ENCODE results near the gene CD6. TPM values are rescaled to one million over a fixed set of nuclear protein-coding genes. Genes with fewer than 3 reads are reported as not detected.

The CD6 gene
- total and polyA plus RNA-seq, 8 donors: 1.1 to 2.8 (median 1.4) TPM; not detected in 2

DNA sequence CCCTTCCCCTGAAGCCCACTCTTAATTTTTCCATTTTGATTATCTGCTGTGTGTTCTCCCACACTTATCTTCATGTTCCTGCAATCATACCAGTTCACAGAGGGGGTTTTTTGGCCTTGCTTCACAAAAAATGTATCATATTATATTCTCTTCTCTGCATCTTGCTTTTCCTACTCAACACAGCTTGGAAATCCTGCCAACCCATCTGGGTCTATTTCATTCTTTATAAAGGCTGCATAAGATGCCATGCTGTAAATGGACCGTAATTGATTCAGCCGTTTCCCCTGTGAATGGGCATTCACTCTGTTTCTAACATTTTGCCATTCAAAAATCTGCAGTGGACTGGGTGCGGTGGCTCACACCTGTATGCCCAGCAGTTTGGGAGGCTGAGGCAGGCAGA is 30.5 kb downstream of the CD6 start:
- intact Hi-C loops (cut with DNase I; ENCODE audit: low total_unique reads): no loop called here
- TF ChIP-seq EP300 (IDR thresholded peaks at IDR 0.05) (no peak), CTCF (IDR thresholded peaks at IDR 0.05) (no peak), POLR2A (IDR thresholded peaks at IDR 0.05) (no peak), POLR2AphosphoS5 (IDR thresholded peaks at IDR 0.05) (no peak)
- Histone ChIP-seq H3K4me1 (peaks cover 0 to 18% (median 15%) of the 10 kb centered on the region in 4 donors), H3K27me3 (peaks cover 0 to 8% (median 2%) of the 10 kb centered on the region in 3 donors), H3K36me3 (no peaks in the 10 kb centered on the region), H3K9me3 (no peaks in the 10 kb centered on the region), H3K27ac (no peak overlapping the region), H3K4me3 (no peak overlapping the region)
- no peak for DNase-seq
- 92 to 98% (median 98%) methylated on average over 3 of the region's 3 CpGs for WGBS, 5 donors

GRCh38 chr11:61002598-61002997 is 31.1 kb downstream of the CD6 start:
- Histone ChIP-seq H3K4me1 (peaks cover 4 to 25% (median 21%) of the 10 kb centered on the region in 4 donors), H3K9me3 (no peaks in the 10 kb centered on the region), H3K4me3 (no peak overlapping the region), H3K27ac (no peak overlapping the region), H3K27me3 (peaks cover 0 to 15% (median 9%) of the 10 kb centered on the region in 3 donors), H3K36me3 (no peaks in the 10 kb centered on the region)
- intact Hi-C loops (cut with DNase I; ENCODE audit: low total_unique reads): no loop called here
- 84 to 98% (median 90%) methylated on average over 7 of the region's 7 CpGs for WGBS, 5 donors
- no peak for DNase-seq
- TF ChIP-seq EP300 (IDR thresholded peaks at IDR 0.05): no peak
- TF ChIP-seq CTCF (IDR thresholded peaks at IDR 0.05): no peak
- TF ChIP-seq POLR2AphosphoS5 (IDR thresholded peaks at IDR 0.05): no peak
- TF ChIP-seq POLR2A (IDR thresholded peaks at IDR 0.05): no peak

DNA sequence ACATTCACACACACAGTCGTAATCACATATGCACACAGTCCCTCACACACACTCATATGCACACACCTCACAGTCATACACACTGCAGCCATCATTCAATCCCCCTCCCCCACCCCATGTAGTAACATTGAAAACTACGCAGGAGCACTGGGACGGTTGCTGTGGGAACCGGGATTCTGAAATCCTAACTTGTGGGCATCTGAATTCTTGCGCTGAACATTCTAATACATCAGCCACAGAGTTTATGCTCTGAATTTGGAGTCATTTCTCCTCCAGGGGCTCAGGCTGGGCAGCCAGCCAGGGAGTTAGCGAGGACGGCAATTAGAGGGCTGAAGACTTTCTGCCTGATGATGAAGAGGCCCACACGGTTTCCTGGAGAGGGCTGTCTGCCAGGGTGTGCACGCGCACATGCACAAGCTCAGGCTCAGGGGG is 32.7 kb downstream of the CD6 start:
- Histone ChIP-seq H3K27ac (peak overlapping the region in 1 of 5 donors; percentile 20), H3K9me3 (no peaks in the 10 kb centered on the region), H3K36me3 (no peaks in the 10 kb centered on the region), H3K4me3 (no peak overlapping the region), H3K4me1 (peaks cover 14 to 36% (median 32%) of the 10 kb centered on the region in 4 donors), H3K27me3 (peaks cover 0 to 29% (median 17%) of the 10 kb centered on the region in 3 donors)
- DNase-seq: peak in 1 of 2 donors; percentile 90
- TF ChIP-seq POLR2AphosphoS5 (IDR thresholded peaks at IDR 0.05) (no peak), CTCF (IDR thresholded peaks at IDR 0.05) (no peak), EP300 (IDR thresholded peaks at IDR 0.05) (no peak), POLR2A (IDR thresholded peaks at IDR 0.05) (no peak)
- 45 to 70% (median 63%) methylated on average over 9 to 10 of the region's 10 CpGs for WGBS, 5 donors
- intact Hi-C loops (cut with DNase I; ENCODE audit: low total_unique reads): no loop called here

DNA sequence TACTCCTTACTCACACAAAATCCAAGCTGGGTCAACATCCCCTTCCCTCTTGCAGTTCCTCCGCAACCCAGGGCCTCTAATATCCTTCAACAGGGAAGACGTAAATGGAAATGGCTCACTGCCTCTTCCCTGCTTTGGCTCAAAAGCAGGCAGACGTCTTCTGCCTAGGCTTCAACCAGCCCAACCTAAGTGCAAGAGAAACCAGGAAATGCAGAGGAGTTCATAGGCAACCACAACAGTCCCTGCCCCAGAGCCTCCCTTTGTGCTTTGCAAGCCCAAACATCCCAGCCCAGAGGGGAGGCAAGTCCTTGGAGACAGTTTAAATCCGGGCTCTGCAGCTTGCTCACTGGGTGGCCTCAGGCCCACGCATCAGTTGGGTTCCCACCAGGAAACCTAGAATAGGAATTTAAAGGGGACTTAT is 33.3 kb downstream of the CD6 start:
- intact Hi-C loops (cut with DNase I; ENCODE audit: low total_unique reads): no loop called here
- TF ChIP-seq POLR2AphosphoS5 (IDR thresholded peaks at IDR 0.05) (no peak), EP300 (IDR thresholded peaks at IDR 0.05) (no peak)
- WGBS, 5 donors: 44 to 68% (median 57%) methylated on average over 5 of the region's 5 CpGs
- Histone ChIP-seq H3K4me3 (no peak overlapping the region), H3K27me3 (peaks cover 0 to 29% (median 17%) of the 10 kb centered on the region in 3 donors), H3K36me3 (no peaks in the 10 kb centered on the region), H3K9me3 (no peaks in the 10 kb centered on the region), H3K4me1 (peaks cover 14 to 36% (median 32%) of the 10 kb centered on the region in 4 donors), H3K27ac (peak overlapping the region in 1 of 5 donors; percentile 20)
- peak in 1 of 2 donors; percentile 78 for DNase-seq

DNA sequence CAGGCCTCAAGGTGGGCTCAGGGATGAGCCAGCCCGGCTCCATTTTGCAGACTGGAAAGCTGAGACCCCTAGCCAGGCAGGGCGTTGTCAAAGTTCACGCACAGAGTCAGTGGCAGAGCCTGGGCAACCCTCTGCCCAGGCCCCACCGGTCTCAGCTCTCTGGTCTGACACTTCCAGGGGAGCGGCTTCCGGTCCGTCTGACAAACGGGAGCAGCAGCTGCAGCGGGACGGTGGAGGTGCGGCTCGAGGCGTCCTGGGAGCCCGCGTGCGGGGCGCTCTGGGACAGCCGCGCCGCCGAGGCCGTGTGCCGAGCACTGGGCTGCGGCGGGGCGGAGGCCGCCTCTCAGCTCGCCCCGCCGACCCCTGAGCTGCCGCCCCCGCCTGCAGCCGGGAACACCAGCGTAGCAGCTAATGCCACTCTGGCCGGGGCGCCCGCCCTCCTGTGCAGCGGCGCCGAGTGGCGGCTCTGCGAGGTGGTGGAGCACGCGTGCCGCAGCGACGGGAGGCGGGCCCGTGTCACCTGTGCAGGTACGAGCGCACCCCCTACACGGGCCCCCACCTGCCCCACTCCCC is 36.0 kb downstream of the CD6 start:
- TF ChIP-seq EP300 (IDR thresholded peaks at IDR 0.05): no peak
- no peak for TF ChIP-seq POLR2AphosphoS5 (IDR thresholded peaks at IDR 0.05)
- no peak for TF ChIP-seq CTCF (IDR thresholded peaks at IDR 0.05)
- no peak for TF ChIP-seq POLR2A (IDR thresholded peaks at IDR 0.05)
- Histone ChIP-seq H3K9me3 (no peaks in the 10 kb centered on the region), H3K27ac (peak overlapping the region in 2 of 5 donors; percentile 8 to 18), H3K36me3 (no peaks in the 10 kb centered on the region), H3K4me1 (peaks cover 14 to 36% (median 32%) of the 10 kb centered on the region in 4 donors), H3K4me3 (peak overlapping the region; percentile 41 to 58 (median 46)), H3K27me3 (peaks cover 0 to 29% (median 17%) of the 10 kb centered on the region in 3 donors)
- intact Hi-C loops (cut with DNase I; ENCODE audit: low total_unique reads): no loop called here
- WGBS, 5 donors: 4 to 25% (median 10%) methylated on average over 7 to 52 of the region's 52 CpGs
- DNase-seq: peak in 1 of 2 donors; percentile 60

Measured in stomach (tissue), 9 donors.